Measurements from ENCODE around the gene PPARG.

DNA sequence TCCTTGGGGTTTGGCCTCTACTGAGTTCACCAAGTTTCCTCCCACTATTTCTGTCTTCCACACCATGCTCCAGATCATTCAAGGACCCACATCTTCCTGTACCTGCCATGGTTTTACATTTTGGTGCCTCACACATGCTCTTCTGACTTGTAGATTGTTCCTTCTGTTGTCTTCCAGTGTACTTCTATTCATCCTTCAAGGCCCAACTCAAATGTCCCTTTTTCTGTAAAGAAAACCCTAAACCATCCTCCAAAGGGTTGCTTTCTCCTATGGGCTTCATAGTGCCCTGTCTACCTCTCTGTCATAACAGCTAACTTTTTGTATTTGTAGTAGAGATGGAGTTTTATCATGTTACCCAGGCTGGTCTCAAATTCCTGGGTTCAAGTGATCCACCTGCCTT lies 175.3 kb downstream of the PPARG start:
- no peak for TF ChIP-seq EZH2 (IDR thresholded peaks at IDR 0.05; ENCODE audit: borderline replicate concordance, low read depth, low read length, severe bottlenecking)
- TF ChIP-seq, protein P1, sequence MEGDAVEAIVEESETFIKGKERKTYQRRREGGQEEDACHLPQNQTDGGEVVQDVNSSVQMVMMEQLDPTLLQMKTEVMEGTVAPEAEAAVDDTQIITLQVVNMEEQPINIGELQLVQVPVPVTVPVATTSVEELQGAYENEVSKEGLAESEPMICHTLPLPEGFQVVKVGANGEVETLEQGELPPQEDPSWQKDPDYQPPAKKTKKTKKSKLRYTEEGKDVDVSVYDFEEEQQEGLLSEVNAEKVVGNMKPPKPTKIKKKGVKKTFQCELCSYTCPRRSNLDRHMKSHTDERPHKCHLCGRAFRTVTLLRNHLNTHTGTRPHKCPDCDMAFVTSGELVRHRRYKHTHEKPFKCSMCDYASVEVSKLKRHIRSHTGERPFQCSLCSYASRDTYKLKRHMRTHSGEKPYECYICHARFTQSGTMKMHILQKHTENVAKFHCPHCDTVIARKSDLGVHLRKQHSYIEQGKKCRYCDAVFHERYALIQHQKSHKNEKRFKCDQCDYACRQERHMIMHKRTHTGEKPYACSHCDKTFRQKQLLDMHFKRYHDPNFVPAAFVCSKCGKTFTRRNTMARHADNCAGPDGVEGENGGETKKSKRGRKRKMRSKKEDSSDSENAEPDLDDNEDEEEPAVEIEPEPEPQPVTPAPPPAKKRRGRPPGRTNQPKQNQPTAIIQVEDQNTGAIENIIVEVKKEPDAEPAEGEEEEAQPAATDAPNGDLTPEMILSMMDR (IDR thresholded peaks at IDR 0.05; ENCODE audit: borderline replicate concordance, extremely low read depth, low read length, poor library complexity, severe bottlenecking), result no peak
